MM.1S (cell line): ENCODE measurements around the gene AGTRAP.

ENCODE experiments used
- DNase-seq: peaks from one replicate; pipeline ENCODE4 v3.0.0-alpha.2; 2015
- H2AFZ ChIP-seq: fragments of 300-600 bp; sonication (generic); 2 replicates; pipeline ENCODE4 v1.6.0; 2016; ENCODE audit warnings: antibody characterized with exemption, low read length
- H3F3A ChIP-seq: fragments of 300-600 bp; sonication (generic); 2 replicates; pipeline ENCODE4 v1.6.1; 2016; ENCODE audit warnings: mild to moderate bottlenecking, antibody characterized with exemption, low read length, moderate library complexity, mixed read lengths; ENCODE audit not compliant: insufficient read depth
- H3K27ac ChIP-seq: fragments of 300-600 bp; sonication (generic); 2 replicates; pipeline ENCODE4 v1.5.1; 2016; ENCODE audit warnings: mild to moderate bottlenecking, low read length
- H3K27me3 ChIP-seq: fragments of 300-600 bp; sonication (generic); replicated peaks from 2 replicates; pipeline ENCODE4 v1.6.0; 2016; ENCODE audit warnings: low read length; ENCODE audit not compliant: insufficient read depth
- H3K36me3 ChIP-seq: fragments of 300-600 bp; sonication (generic); replicated peaks from 2 replicates; pipeline ENCODE4 v1.6.1; 2016; ENCODE audit warnings: mild to moderate bottlenecking, low read length, mixed read lengths; ENCODE audit not compliant: insufficient read depth
- H3K4me1 ChIP-seq: fragments of 300-600 bp; sonication (generic); 2 replicates; pipeline ENCODE4 v1.6.1; 2016; ENCODE audit warnings: low read length, mixed read lengths
- H3K4me2 ChIP-seq: fragments of 300-600 bp; sonication (generic); 2 replicates; pipeline ENCODE4 v1.6.0; 2016; ENCODE audit warnings: low read depth, low read length
- H3K4me3 ChIP-seq: fragments of 300-600 bp; sonication (generic); 2 replicates; pipeline ENCODE4 v1.5.1; 2016; ENCODE audit warnings: low read length, mixed read lengths
- H3K79me2 ChIP-seq: fragments of 300-600 bp; sonication (generic); 2 replicates; pipeline ENCODE4 v1.6.1; 2016; ENCODE audit warnings: mixed run types, low read length, mixed read lengths
- H3K9ac ChIP-seq: fragments of 300-600 bp; sonication (generic); 2 replicates; pipeline ENCODE4 v1.6.1; 2016; ENCODE audit warnings: low read length, mixed read lengths
- H3K9me2 ChIP-seq: fragments of 300-600 bp; sonication (generic); replicated peaks from 2 replicates; pipeline ENCODE4 v1.6.1; 2016; ENCODE audit warnings: mild to moderate bottlenecking, low read length, mixed read lengths; ENCODE audit not compliant: insufficient read depth
- H3K9me3 ChIP-seq: fragments of 300-600 bp; sonication (generic); replicated peaks from 2 replicates; pipeline ENCODE4 v1.6.1; 2016; ENCODE audit warnings: mild to moderate bottlenecking, low read length, mixed read lengths; ENCODE audit not compliant: insufficient read depth
- H4K20me1 ChIP-seq: fragments of 300-600 bp; sonication (generic); 2 replicates; pipeline ENCODE4 v1.6.1; 2016; ENCODE audit warnings: mild to moderate bottlenecking, low read length, moderate library complexity, mixed read lengths; ENCODE audit not compliant: insufficient read depth
- CTCF ChIP-seq: fragments of 300-600 bp; sonication (generic); IDR thresholded peaks from 2 replicates; pipeline ENCODE4 v1.5.1; 2016; ENCODE audit warnings: antibody characterized with exemption, low read length, mixed read lengths
- EZH2 ChIP-seq: fragments of 300-600 bp; sonication (generic); optimal IDR thresholded peaks from 2 replicates; pipeline ENCODE3; 2017; ENCODE audit warnings: low read depth, mild to moderate bottlenecking, antibody characterized with exemption, low read length, mixed read lengths
- EZH2phosphoT487 ChIP-seq: fragments of 300-600 bp; sonication (generic); IDR thresholded peaks from 2 replicates; pipeline ENCODE4 v1.6.1; 2018; ENCODE audit warnings: antibody characterized with exemption, low read length

The AGTRAP gene

GRCh38 chr1:11790101-11790879, 54.4 kb downstream of the AGTRAP start:
- no peaks in the 10 kb centered on the region for H4K20me1 ChIP-seq
- H3F3A ChIP-seq = no peaks in the 10 kb centered on the region
- TF ChIP-seq EZH2 (no peak), CTCF (no peak), EZH2phosphoT487 (no peak)
- H3K4me2 ChIP-seq = no peak overlapping the region
- no peaks in the 10 kb centered on the region for H3K4me1 ChIP-seq
- no peaks in the 10 kb centered on the region for H3K36me3 ChIP-seq
- no peak overlapping the region for H2AFZ ChIP-seq
- DNase-seq = no peak
- no peaks in the 10 kb centered on the region for H3K27me3 ChIP-seq
- H3K9ac ChIP-seq = no peak overlapping the region
- no peak overlapping the region for H3K27ac ChIP-seq
- H3K9me3 ChIP-seq = no peaks in the 10 kb centered on the region
- H3K79me2 ChIP-seq = no peaks in the 10 kb centered on the region
- no peak overlapping the region for H3K4me3 ChIP-seq
- no peaks in the 10 kb centered on the region for H3K9me2 ChIP-seq

- H3K27ac ChIP-seq = no peak overlapping the region
- DNase-seq = no peak
- no peaks in the 10 kb centered on the region for H3K27me3 ChIP-seq
- no peaks in the 10 kb centered on the region for H3K36me3 ChIP-seq
- no peaks in the 10 kb centered on the region for H3F3A ChIP-seq
- no peak overlapping the region for H2AFZ ChIP-seq
- H3K9me2 ChIP-seq = no peaks in the 10 kb centered on the region
- H3K9ac ChIP-seq = no peak overlapping the region
- H3K79me2 ChIP-seq = no peaks in the 10 kb centered on the region
- no peaks in the 10 kb centered on the region for H3K4me1 ChIP-seq
- no peak overlapping the region for H3K4me2 ChIP-seq
- H3K9me3 ChIP-seq = no peaks in the 10 kb centered on the region
- no peaks in the 10 kb centered on the region for H4K20me1 ChIP-seq
- H3K4me3 ChIP-seq = no peak overlapping the region
- TF ChIP-seq EZH2 (no peak), EZH2phosphoT487 (no peak), CTCF (no peak)
Observed at GRCh38 chr1:11790880-11791715, 55.2 kb downstream of the AGTRAP start.

- no peaks in the 10 kb centered on the region for H3F3A ChIP-seq
- no peaks in the 10 kb centered on the region for H4K20me1 ChIP-seq
- no peaks in the 10 kb centered on the region for H3K27me3 ChIP-seq
- no peaks in the 10 kb centered on the region for H3K9me3 ChIP-seq
- no peaks in the 10 kb centered on the region for H3K79me2 ChIP-seq
- H3K4me1 ChIP-seq = no peaks in the 10 kb centered on the region
- H3K4me2 ChIP-seq = no peak overlapping the region
- TF ChIP-seq EZH2phosphoT487 (no peak), CTCF (no peak), EZH2 (no peak)
- H3K9me2 ChIP-seq = no peaks in the 10 kb centered on the region
- H3K36me3 ChIP-seq = no peaks in the 10 kb centered on the region
- no peak overlapping the region for H3K4me3 ChIP-seq
- H3K9ac ChIP-seq = no peak overlapping the region
- no peak overlapping the region for H3K27ac ChIP-seq
- H2AFZ ChIP-seq = no peak overlapping the region
- no peak for DNase-seq
Observed at GRCh38 chr1:11792106-11792505, 56.2 kb downstream of the AGTRAP start.
